T47D (cell line): ENCODE measurements around the gene HDGFL2.

Experiments
- DNase-seq, 2 experiments: peaks; one replicate each; pipeline versions ENCODE4 v3.0.0 to v3.0.0-alpha.2; 2011 to 2012; ENCODE audit warnings: low read depth in 1 of 2, low spot score in 1 of 2
- JUND ChIP-seq: IDR thresholded peaks from 2 replicates; pipeline ENCODE4 v1.6.1; 2012; ENCODE audit warnings: low read depth
- in situ Hi-C: cut with HindIII; loops from 2 replicates; pipeline ENCODE4 v1.10.0; 2016; ENCODE audit warnings: low sequenced_read_pairs, low pct_unique_long_range_greater_than_20kb

Gene HDGFL2

DNA sequence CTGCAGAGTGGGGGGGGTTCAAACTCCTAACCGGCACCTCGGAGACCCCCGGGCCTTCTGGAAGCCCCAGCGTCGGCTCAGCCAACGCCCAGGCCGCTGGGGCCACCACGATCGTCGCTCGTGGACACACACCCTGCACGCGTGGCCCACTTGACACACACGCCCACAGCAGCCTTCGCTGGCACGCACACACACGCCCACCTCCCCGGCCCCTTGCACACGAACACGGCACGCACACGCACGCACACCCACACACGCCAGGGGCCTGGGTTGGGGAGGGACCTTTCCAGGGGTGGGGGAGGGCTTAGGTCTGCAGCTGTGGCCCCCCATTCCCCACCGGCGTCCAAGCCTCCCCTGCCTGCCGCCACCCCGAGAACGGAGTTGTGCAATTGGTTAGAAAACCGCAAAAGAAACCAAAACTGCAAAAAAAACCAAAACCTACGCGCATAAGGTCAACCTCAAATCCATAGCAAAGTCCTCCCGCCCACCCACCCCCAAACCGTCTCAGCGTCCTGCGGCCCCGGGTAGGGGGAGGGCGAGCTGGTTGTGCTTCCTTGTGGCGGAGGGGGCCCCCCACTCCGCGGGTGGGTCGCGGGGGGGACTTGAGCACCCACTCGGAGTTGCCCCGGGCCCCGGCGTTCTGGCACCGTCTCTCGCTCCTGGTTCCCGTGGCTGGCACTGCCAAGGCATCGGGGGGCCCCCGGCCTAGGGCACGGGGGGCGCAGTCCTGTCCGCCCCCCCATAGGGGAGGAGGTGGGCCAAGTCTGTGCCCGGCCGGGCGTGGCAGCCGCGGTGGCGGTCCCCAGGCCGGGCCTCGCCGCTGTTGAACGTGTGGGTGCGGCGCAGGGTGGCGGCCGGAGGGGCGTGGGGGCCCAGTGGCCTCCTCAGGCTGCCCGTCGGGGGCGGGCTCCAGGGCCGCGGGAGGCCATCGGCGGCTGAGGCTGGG lies 71.1 kb downstream of the HDGFL2 start:
- no peak for DNase-seq
- in situ Hi-C loops = no loop called here
- no peak for TF ChIP-seq JUND

DNA sequence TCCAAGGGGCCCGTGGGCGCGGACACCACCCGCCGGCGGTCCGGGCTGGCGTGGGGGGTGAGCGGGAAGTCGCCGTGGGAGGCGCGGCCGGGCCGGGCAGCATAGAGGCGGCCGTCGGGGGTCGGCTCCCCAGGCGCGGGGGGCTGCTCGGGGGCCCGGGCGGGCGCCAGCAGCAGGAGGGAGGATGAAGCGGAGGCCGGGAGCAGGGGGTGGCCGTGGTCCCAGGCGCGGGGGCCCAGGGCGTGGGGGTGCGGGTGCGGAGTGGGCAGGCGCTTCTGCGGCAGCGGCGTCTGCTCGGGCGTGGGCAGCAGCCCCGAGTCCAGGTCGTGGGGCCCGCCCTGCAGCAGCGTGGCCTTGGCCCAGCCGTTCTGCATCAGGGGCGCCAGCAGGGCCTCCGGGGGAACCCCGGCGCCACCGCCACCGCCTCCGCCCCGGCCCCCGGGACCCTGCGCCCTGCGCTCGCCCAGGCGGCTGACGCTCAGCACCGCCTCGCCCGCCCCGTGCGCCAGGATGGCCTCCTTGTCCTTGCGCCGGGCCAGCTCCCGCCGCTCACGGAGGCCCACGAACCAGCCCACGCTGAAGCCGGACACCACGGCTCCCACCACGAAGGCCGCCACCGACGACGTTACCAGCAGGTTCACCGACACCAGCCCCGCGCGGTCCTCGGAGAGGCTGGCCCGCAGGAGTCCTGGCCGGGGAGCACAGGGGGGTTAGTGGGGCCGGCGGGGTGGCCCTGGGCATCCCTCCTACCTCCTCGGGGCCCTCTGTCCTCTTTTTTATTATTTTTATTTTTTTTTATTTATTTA lies 71.9 kb downstream of the HDGFL2 start:
- DNase-seq = no peak
- in situ Hi-C loops = no loop called here
- TF ChIP-seq JUND = no peak

DNA sequence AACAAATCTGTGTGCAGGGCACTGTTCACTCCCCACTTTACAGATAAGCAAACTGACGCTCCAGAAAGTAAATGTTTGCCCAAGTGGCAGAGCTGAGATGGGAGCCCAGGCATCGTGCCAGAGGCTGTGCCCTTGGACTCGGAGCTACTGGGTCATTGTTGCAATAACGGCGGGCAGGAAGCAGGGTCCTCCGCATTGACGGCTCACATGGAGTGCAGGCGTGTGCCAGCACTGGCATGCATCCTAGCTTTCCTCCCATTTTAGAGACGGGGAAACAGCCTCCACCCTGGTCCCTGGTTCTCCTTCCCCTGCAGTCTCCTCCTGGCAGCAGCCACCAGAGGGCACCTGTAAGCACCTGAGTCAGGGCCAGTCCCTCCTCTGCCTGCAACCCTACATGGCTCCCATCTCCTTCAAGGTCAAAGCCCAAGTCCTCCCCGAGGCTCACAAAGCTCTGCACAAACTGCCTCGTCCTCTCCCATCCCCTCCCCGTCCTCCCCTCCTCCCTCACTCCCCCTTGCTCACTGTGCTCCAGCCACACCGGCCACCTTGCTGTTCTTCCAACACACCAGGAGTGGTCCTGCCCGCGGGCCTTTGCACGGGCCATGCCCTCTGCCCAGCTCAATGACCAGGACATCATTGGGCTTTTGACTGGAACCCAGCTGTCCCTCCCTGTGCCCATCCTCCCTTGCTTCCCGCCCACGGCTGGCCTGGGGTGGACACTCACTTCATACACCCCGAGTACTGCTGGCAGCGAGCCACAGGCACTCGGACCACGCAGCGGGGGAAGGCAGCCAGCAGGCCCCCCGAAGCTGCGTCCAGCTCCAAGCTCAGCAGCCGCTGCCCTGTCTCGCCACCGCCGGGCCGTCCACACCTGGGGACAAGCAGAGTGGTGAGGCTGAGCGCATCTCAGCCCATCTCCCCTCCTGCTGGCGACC lies 75.5 kb downstream of the HDGFL2 start:
- TF ChIP-seq JUND = no peak
- DNase-seq = no peak
- in situ Hi-C loops = no loop called here

DNA sequence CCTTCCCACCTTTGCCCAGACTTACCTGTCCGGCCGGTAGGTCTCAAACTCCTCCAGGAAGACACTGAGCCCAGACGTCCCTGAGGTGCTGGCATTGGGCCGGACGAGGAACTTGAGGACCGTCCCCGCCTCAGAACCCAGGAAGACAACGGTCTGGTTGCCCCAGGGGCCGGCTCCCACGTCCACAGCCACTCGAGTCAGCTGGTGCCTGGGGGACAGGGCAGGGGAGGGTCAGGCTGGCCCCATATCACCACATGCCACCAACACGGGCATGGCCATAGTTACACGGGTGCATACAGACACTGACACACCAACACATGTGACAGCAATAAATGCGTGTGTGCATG lies 76.1 kb downstream of the HDGFL2 start:
- in situ Hi-C loops = no loop called here
- DNase-seq = no peak
- TF ChIP-seq JUND = no peak

DNA sequence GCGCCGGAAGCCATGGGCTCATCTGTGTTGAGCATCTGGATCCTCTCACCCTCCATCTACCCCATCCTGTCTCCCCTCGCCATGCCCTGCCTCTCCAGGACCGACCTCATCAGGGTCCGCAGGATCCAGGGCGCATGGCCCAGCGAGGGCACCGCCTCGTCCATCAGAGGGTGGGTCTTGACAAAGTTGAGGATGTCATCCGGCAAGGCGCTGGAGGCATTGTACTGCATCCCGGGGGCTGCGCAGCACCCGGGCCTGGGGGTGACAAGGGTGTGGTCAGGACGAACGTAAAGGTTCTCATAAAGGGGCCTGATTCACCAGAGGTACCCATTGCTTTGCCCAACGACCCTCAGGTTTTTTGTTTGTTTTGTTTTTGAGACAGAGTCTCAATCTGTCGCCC lies 77.9 kb downstream of the HDGFL2 start:
- DNase-seq = no peak
- no peak for TF ChIP-seq JUND
- in situ Hi-C loops = no loop called here

DNA sequence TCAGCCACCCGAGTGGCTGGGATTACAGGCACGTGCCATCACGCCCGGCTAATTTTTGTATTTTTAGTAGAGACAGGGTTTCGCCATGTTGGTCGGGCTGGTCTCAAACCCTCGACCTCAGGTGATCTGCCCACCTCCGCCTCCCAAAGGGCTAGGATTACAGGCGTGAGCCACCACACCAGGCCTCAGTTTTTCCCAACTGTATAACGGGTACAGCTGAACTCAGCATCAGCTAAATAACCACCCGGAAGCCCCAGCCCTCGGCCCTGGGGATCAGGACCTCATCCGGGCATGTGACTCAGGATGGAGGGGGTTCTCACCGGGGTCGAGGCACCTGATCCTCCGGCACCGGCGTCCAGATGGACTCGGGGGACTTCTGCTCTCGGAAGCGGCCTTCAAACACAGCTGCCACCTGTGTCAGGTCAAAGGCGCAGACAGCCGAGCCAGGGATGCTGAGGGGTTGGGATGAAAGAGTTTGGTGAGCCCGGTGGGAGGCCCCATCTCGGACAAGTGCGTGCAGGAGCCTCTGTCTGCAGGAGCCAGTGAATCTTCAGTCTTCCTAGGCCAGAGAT lies 78.5 kb downstream of the HDGFL2 start:
- TF ChIP-seq JUND = no peak
- no peak for DNase-seq
- in situ Hi-C loops = no loop called here
